ENCODE measurements around the gene PLXNA4.

DNA sequence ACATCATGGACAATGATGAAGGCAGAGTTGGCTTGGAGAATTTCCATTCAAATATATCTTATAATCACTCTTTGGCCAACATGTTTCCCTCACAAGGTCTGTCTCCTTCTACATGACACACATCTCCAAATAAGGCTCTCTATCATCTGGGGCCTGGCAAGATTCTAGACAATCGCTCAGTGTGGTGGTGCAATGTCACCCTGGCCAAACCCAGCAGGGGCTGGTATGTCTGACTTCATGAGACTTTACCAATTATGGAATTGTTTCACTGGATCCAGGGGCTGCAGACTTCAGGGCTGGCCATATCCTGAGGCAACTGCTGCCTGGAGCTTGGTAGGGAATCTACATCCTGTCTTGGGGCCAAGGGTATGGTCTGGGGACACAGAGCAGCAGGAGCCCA is 319.0 kb downstream of the PLXNA4 start:
- TF ChIP-seq, protein P1, sequence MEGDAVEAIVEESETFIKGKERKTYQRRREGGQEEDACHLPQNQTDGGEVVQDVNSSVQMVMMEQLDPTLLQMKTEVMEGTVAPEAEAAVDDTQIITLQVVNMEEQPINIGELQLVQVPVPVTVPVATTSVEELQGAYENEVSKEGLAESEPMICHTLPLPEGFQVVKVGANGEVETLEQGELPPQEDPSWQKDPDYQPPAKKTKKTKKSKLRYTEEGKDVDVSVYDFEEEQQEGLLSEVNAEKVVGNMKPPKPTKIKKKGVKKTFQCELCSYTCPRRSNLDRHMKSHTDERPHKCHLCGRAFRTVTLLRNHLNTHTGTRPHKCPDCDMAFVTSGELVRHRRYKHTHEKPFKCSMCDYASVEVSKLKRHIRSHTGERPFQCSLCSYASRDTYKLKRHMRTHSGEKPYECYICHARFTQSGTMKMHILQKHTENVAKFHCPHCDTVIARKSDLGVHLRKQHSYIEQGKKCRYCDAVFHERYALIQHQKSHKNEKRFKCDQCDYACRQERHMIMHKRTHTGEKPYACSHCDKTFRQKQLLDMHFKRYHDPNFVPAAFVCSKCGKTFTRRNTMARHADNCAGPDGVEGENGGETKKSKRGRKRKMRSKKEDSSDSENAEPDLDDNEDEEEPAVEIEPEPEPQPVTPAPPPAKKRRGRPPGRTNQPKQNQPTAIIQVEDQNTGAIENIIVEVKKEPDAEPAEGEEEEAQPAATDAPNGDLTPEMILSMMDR (IDR thresholded peaks at IDR 0.05; ENCODE audit: insufficient read depth, low read depth, low read length) = no peak
- no peak for TF ChIP-seq EZH2 (IDR thresholded peaks at IDR 0.05; ENCODE audit: insufficient read depth, low read length)

Data from astrocyte (in vitro differentiated cells and primary cell).